Measurements from ENCODE around the gene CLDN9.

DNA sequence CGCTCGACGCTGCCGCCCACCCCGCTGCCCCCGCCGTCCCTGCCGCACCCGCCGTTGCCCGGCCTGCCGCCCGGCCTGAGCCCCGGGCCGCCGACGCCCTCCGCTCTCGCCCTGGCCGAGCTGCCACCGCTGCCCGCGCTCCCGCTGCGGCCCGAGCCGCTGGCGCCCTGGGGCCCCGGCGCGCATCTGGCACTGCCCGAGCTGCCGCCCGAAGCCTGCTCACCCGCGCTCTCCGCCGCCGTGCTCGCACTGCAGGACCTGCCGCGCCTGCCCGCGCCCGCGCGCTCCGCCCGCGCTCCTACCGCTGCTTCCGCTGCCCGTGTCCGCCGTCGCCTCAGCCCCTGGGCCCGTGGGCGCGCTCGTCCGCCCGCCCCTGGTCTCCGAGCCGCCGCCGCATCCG is 8.4 kb upstream of the CLDN9 start:
- TF ChIP-seq EZH2phosphoT487 (IDR thresholded peaks at IDR 0.05; ENCODE audit: insufficient read depth, low read depth): no peak
- no peak for TF ChIP-seq EZH2 (IDR thresholded peaks at IDR 0.05; ENCODE audit: insufficient read depth, poor library complexity, severe bottlenecking)

All from GM23248 (cell line).